Stimulated activated CD8-positive, alpha-beta memory T cell treated with anti-CD3 and anti-CD28 coated beads, Interleukin-4, amount 100 ng/mL, for 1 hour (primary cell): Measurements from ENCODE around the gene PASD1.
"Not testable (repeated sequence)": the region's sequence is repeated elsewhere in the genome, so short reads cannot be mapped to it uniquely, and the experiment has no call there.

ENCODE experiments used
- DNase-seq, 2 donors: peaks; one replicate each; pipeline ENCODE4 v3.0.0-alpha.2; 2020; ENCODE audit warnings: low read depth in 2 of 2, low spot score in 1 of 2

The PASD1 gene

GRCh38 chrX:151563449-151563848, at the start of gene PASD1:
TSS of gene PASD1 (plus strand) at chrX:151563675. CDS start at chrX:151601554, 37,879 bp downstream.
- DNase-seq, result no peak

- DNase-seq, result no peak
Observed at GRCh38 chrX:151515237-151515636, 48.2 kb upstream of the PASD1 start.

GRCh38 chrX:151516538-151517187, 46.8 kb upstream of the PASD1 start:
- no peak for DNase-seq

GRCh38 chrX:151517421-151517820, 46.1 kb upstream of the PASD1 start:
- DNase-seq, result no peak

- DNase-seq, result no peak
Observed at GRCh38 chrX:151523351-151523750, 40.1 kb upstream of the PASD1 start.

GRCh38 chrX:151536571-151536970, 26.9 kb upstream of the PASD1 start:
- no peak for DNase-seq

GRCh38 chrX:151537572-151537971, 25.9 kb upstream of the PASD1 start:
- no peak for DNase-seq

GRCh38 chrX:151538190-151539122, 25.0 kb upstream of the PASD1 start:
- DNase-seq, result no peak

- no peak for DNase-seq
Observed at GRCh38 chrX:151543706-151544105, 19.8 kb upstream of the PASD1 start.

GRCh38 chrX:151546226-151546625, 17.2 kb upstream of the PASD1 start:
- DNase-seq, result not testable (repeated sequence)

- not testable (repeated sequence) for DNase-seq
Observed at GRCh38 chrX:151551176-151551575, 12.3 kb upstream of the PASD1 start.

GRCh38 chrX:151552743-151553142, 10.7 kb upstream of the PASD1 start:
- DNase-seq, result no peak

GRCh38 chrX:151555301-151555700, 8.2 kb upstream of the PASD1 start:
- DNase-seq, result not testable (repeated sequence)

GRCh38 chrX:151562485-151562884, 990 bp upstream of the PASD1 start:
- not testable (repeated sequence) for DNase-seq

- not testable (repeated sequence) for DNase-seq
Observed at GRCh38 chrX:151563003-151563402, 472 bp upstream of the PASD1 start.

- no peak for DNase-seq
Observed at GRCh38 chrX:151564035-151564434, 560 bp downstream of the PASD1 start.

- DNase-seq, result not testable (repeated sequence)
Observed at GRCh38 chrX:151566872-151567271, 3.4 kb downstream of the PASD1 start.

GRCh38 chrX:151570561-151570960, 7.1 kb downstream of the PASD1 start:
- DNase-seq, result no peak

GRCh38 chrX:151593384-151593783, 29.9 kb downstream of the PASD1 start:
- not testable (repeated sequence) for DNase-seq

- no peak for DNase-seq
Observed at GRCh38 chrX:151596282-151596681, 32.8 kb downstream of the PASD1 start.

GRCh38 chrX:151604931-151605330, 41.5 kb downstream of the PASD1 start:
- no peak for DNase-seq

GRCh38 chrX:151609222-151609621, 45.7 kb downstream of the PASD1 start:
- DNase-seq, result no peak
